Loucy (cell line): ENCODE data around the gene PDE9A.

Experiments
- EZH2phosphoT487 ChIP-seq: fragments of 200-600 bp; IDR thresholded peaks from 2 replicates; pipeline ENCODE4 v1.6.1; 2018; ENCODE audit warnings: antibody characterized with exemption, mild to moderate bottlenecking, moderate library complexity, borderline replicate concordance
- TF ChIP-seq, protein P1 (sequence below): fragments of 200-600 bp; sonication (generic); conservative IDR thresholded peaks from 2 replicates; pipeline ENCODE4 v1.5.1; 2014; ENCODE audit warnings: mild to moderate bottlenecking, antibody characterized with exemption, low read length

DNA sequence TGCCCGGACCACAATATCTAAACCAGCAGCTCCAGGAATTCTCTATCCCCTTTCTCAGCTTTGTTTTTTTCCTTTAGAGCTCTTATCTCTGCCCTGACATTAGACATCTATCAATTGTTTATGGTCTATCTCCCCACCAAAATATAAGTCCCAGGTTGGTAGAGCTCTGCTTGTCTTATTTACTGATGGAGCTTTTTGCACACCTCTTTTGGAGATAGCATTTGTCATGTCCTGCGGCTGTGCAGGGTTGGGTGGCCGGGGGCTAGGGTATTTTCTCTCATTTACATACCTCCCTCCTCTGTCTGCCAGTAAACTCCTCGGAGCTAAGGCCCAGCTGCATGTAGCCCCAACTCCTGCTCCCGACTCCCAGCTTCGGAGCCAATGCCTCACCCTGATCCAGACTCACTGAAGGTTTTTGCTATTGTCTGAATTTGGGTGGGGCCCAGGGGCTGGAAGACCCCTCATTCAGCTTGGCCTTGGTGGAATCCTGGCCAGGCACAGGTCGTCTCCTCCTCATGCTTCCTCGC lies 11.1 kb upstream of the PDE9A start:
- TF ChIP-seq, protein P1, sequence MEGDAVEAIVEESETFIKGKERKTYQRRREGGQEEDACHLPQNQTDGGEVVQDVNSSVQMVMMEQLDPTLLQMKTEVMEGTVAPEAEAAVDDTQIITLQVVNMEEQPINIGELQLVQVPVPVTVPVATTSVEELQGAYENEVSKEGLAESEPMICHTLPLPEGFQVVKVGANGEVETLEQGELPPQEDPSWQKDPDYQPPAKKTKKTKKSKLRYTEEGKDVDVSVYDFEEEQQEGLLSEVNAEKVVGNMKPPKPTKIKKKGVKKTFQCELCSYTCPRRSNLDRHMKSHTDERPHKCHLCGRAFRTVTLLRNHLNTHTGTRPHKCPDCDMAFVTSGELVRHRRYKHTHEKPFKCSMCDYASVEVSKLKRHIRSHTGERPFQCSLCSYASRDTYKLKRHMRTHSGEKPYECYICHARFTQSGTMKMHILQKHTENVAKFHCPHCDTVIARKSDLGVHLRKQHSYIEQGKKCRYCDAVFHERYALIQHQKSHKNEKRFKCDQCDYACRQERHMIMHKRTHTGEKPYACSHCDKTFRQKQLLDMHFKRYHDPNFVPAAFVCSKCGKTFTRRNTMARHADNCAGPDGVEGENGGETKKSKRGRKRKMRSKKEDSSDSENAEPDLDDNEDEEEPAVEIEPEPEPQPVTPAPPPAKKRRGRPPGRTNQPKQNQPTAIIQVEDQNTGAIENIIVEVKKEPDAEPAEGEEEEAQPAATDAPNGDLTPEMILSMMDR = no peak
- TF ChIP-seq EZH2phosphoT487 = no peak
